Esophagus muscularis mucosa (tissue), 4 donors: ENCODE measurements around the gene CNTFR.

Experiments
- EP300 ChIP-seq: sonication (generic); formaldehyde crosslinking; IDR thresholded peaks from one replicate; pipeline ENCODE4 v1.6.1; 2017; ENCODE audit warnings: antibody characterized with exemption
- POLR2A ChIP-seq: fragments of 450-650 bp; IDR thresholded peaks from one replicate; pipeline ENCODE4 v1.6.1; 2017; ENCODE audit warnings: antibody characterized with exemption, moderate library complexity, mild to moderate bottlenecking, low read depth
- POLR2AphosphoS5 ChIP-seq, 2 donors: sonication (generic); formaldehyde crosslinking; IDR thresholded peaks; one replicate each; pipeline ENCODE4 v1.6.1; 2017; ENCODE audit warnings: antibody characterized with exemption in 2 of 2
- TF ChIP-seq, protein P1 (sequence below), 3 experiments: fragments of 200-600 bp in 2 of 3; fragments of 450-650 bp in 1 of 3; sonication (generic) in 2 of 3; IDR thresholded peaks; one replicate each; pipeline ENCODE4 v1.5.1; 2017 to 2019; ENCODE audit warnings: antibody characterized with exemption in 3 of 3, mild to moderate bottlenecking in 2 of 3, moderate library complexity in 1 of 3

DNA sequence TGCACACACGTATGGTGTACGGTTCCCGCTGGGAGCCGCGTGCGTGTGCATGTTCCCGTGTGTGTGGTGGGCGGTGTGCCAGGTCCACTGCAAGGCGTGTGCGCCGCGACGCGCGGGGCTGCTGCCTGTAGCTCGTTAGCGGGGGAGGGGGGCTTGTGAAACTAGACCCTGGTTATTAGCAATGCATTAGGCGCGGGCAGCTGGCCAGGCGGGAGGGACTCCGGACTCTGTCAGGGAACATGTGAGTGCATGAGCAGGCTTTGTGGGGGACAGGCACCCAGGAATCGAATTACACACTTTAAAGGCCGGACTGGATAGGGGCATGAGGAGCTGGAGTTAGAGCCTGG is 34.5 kb downstream of the CNTFR start:
- no peak for TF ChIP-seq EP300
- TF ChIP-seq POLR2AphosphoS5 (IDR thresholded peaks at IDR 0.05), result no peak
- TF ChIP-seq, protein P1, sequence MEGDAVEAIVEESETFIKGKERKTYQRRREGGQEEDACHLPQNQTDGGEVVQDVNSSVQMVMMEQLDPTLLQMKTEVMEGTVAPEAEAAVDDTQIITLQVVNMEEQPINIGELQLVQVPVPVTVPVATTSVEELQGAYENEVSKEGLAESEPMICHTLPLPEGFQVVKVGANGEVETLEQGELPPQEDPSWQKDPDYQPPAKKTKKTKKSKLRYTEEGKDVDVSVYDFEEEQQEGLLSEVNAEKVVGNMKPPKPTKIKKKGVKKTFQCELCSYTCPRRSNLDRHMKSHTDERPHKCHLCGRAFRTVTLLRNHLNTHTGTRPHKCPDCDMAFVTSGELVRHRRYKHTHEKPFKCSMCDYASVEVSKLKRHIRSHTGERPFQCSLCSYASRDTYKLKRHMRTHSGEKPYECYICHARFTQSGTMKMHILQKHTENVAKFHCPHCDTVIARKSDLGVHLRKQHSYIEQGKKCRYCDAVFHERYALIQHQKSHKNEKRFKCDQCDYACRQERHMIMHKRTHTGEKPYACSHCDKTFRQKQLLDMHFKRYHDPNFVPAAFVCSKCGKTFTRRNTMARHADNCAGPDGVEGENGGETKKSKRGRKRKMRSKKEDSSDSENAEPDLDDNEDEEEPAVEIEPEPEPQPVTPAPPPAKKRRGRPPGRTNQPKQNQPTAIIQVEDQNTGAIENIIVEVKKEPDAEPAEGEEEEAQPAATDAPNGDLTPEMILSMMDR (IDR thresholded peaks at IDR 0.05), result no peak
- TF ChIP-seq POLR2A, result no peak
